ENCODE measurements around the gene FGFBP2.

DNA sequence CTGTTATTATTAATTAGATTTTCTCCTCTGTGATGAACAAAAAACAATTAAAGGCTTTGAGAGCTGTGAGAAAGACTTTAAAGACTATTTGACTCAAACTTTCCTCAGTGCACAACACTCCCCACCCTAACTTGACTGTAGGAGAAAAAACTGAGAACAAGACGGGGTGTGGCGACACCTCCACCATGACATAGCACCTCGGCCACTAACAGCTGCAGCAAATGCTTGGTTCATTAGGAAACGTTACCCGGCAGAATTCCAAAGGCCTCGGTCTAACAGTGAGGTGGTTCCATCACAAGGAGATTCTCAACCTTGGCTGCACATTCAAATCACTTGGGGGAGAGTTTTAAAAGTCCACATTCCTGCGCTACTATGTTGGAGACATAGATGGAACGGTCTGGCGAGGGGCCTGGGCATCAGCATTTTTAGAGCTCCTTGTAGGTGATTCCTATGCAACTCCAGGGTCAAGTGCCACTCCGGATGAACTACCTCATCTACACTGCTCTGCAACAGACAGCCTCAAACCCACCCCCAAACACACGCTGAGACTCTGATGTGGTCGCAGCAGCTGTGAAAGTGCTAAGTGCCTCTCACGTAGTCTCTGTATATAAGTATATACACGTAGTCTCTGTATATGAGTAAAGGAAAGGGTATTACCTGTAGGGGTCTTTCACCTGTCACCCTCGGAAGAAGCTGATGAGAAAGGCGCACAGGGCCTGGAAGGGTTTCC, 1.0 kb downstream of the FGFBP2 start:
- TF ChIP-seq POLR2A (IDR thresholded peaks at IDR 0.05; ENCODE audit: low read length) (no peak), GATA1 (IDR thresholded peaks at IDR 0.05; ENCODE audit: low read depth, low read length) (no peak)
